Astrocyte (in vitro differentiated cells and primary cell): ENCODE measurements around the gene XXYLT1. TPM values are rescaled to one million over a fixed set of nuclear protein-coding genes. Genes with fewer than 3 reads are reported as not detected.

Experiments
- DNase-seq: peaks from one replicate; pipeline ENCODE4 v3.0.0-alpha.2; 2010; ENCODE audit warnings: low read depth
- FAIRE-seq: peaks from 2 replicates; lab custom pipeline; 2011; peaks lifted over from hg19 to GRCh38; lab: Jason Lieb, UNC
- H2AFZ ChIP-seq: 2 replicates; pipeline ENCODE4 v1.6.0; 2012; ENCODE audit warnings: low read depth, low read length, inconsistent platforms
- H3K27ac ChIP-seq: 2 replicates; pipeline ENCODE4 v1.5.1; 2011; ENCODE audit warnings: low read depth, low read length, inconsistent platforms
- H3K27me3 ChIP-seq: 2 replicates; pipeline ENCODE4 v1.6.0; 2011; ENCODE audit warnings: low read length, inconsistent platforms; ENCODE audit not compliant: insufficient read depth
- H3K36me3 ChIP-seq: 2 replicates; pipeline ENCODE4 v1.5.1; 2011; ENCODE audit warnings: low read length, inconsistent platforms; ENCODE audit not compliant: insufficient read depth
- H3K4me1 ChIP-seq: 2 replicates; pipeline ENCODE4 v1.5.1; 2011; ENCODE audit warnings: low read length, inconsistent platforms; ENCODE audit not compliant: insufficient read depth
- H3K4me2 ChIP-seq: 2 replicates; pipeline ENCODE4 v1.6.0; 2012; ENCODE audit warnings: low read length, inconsistent platforms
- H3K4me3 ChIP-seq: 2 replicates; pipeline ENCODE4 v1.5.1; 2011; ENCODE audit warnings: low read depth, mild to moderate bottlenecking, low read length, inconsistent platforms; ENCODE audit not compliant: insufficient read depth
- H3K79me2 ChIP-seq: 2 replicates; pipeline ENCODE4 v1.6.0; 2012; ENCODE audit warnings: mild to moderate bottlenecking, low read length, inconsistent platforms; ENCODE audit not compliant: insufficient read depth
- H3K9ac ChIP-seq: 2 replicates; pipeline ENCODE4 v1.6.0; 2012; ENCODE audit warnings: mild to moderate bottlenecking, low read length, inconsistent platforms
- H3K9me3 ChIP-seq: 2 replicates; pipeline ENCODE4 v1.5.1; 2012; ENCODE audit warnings: low read depth, mild to moderate bottlenecking, low read length, inconsistent platforms; ENCODE audit not compliant: insufficient read depth
- H4K20me1 ChIP-seq: 2 replicates; pipeline ENCODE4 v1.6.0; 2012; ENCODE audit warnings: low read length, inconsistent platforms; ENCODE audit not compliant: insufficient read depth
- H3K27ac Mint-ChIP-seq: one replicate; pipeline ENCODE4 v1.8.0; 2021; ENCODE audit warnings: mild to moderate bottlenecking, mixed read lengths; ENCODE audit not compliant: unreplicated experiment
- H3K27me3 Mint-ChIP-seq: one replicate; pipeline ENCODE4 v1.8.0; 2021; ENCODE audit warnings: low read depth, mixed read lengths; ENCODE audit not compliant: unreplicated experiment
- H3K36me3 Mint-ChIP-seq: one replicate; pipeline ENCODE4 v1.8.0; 2021; ENCODE audit warnings: low read depth, mixed read lengths; ENCODE audit not compliant: unreplicated experiment
- H3K4me1 Mint-ChIP-seq: one replicate; pipeline ENCODE4 v1.8.0; 2021; ENCODE audit warnings: low read depth, mixed read lengths; ENCODE audit not compliant: unreplicated experiment
- H3K4me3 Mint-ChIP-seq: one replicate; pipeline ENCODE4 v1.8.0; 2021; ENCODE audit warnings: mild to moderate bottlenecking, moderate library complexity, mixed read lengths; ENCODE audit not compliant: unreplicated experiment
- H3K9me3 Mint-ChIP-seq: one replicate; pipeline ENCODE4 v1.8.0; 2021; ENCODE audit warnings: mild to moderate bottlenecking, mixed read lengths; ENCODE audit not compliant: unreplicated experiment
- CTCF ChIP-seq: IDR thresholded peaks from 2 replicates; pipeline ENCODE4 v1.5.1; 2011; ENCODE audit warnings: low read depth, mild to moderate bottlenecking, inconsistent platforms, low read length, moderate library complexity; ENCODE audit not compliant: insufficient read depth
- EZH2 ChIP-seq: IDR thresholded peaks from 2 replicates; pipeline ENCODE4 v1.6.1; 2012; ENCODE audit warnings: mild to moderate bottlenecking, low read length, inconsistent platforms; ENCODE audit not compliant: insufficient read depth
- total RNA-seq: library from RNA; stranded (reverse); gene quantifications from 2 replicates; pipeline ENCODE4 v1.2.1, GENCODE V29; 2021

Gene XXYLT1
- total RNA-seq, 1 donor from 2014 or later, result 26.2 TPM

GRCh38 chr3:195160908-195161434 lies 110.0 kb downstream of the XXYLT1 start:
- H3K27ac ChIP-seq, result no peak overlapping the region
- no peaks in the 10 kb centered on the region for H3K36me3 ChIP-seq
- H2AFZ ChIP-seq, result no peak overlapping the region
- H3K4me3 ChIP-seq, result no peak overlapping the region
- Mint-ChIP-seq H3K36me3 (no peaks in the 10 kb centered on the region), H3K4me3 (no peak overlapping the region), H3K27me3 (no peaks in the 10 kb centered on the region), H3K4me1 (peaks cover 17% of the 10 kb centered on the region), H3K27ac (no peak overlapping the region), H3K9me3 (no peaks in the 10 kb centered on the region)
- no peaks in the 10 kb centered on the region for H4K20me1 ChIP-seq
- H3K27me3 ChIP-seq, result no peaks in the 10 kb centered on the region
- peaks cover 3% of the 10 kb centered on the region for H3K79me2 ChIP-seq
- FAIRE-seq (no peak), DNase-seq (no peak)
- H3K4me2 ChIP-seq, result no peak overlapping the region
- peaks cover 16% of the 10 kb centered on the region for H3K4me1 ChIP-seq
- H3K9ac ChIP-seq, result no peak overlapping the region
- no peak for TF ChIP-seq EZH2
- TF ChIP-seq CTCF, result no peak
- H3K9me3 ChIP-seq, result no peaks in the 10 kb centered on the region

GRCh38 chr3:195160257-195160898 lies 110.6 kb downstream of the XXYLT1 start:
- TF ChIP-seq CTCF (no peak), EZH2 (no peak)
- no peaks in the 10 kb centered on the region for H3K36me3 ChIP-seq
- H3K9ac ChIP-seq, result peak overlapping the region; percentile 8
- peaks cover 22% of the 10 kb centered on the region for H3K4me1 ChIP-seq
- H3K27ac Mint-ChIP-seq, result peak overlapping the region; percentile 58
- no peaks in the 10 kb centered on the region for H3K27me3 Mint-ChIP-seq
- peak overlapping the region; percentile 44 for H3K4me2 ChIP-seq
- no peak overlapping the region for H3K4me3 ChIP-seq
- no peaks in the 10 kb centered on the region for H3K36me3 Mint-ChIP-seq
- no peak for DNase-seq
- peaks cover 21% of the 10 kb centered on the region for H3K4me1 Mint-ChIP-seq
- FAIRE-seq, result no peak
- no peak overlapping the region for H3K4me3 Mint-ChIP-seq
- H3K27me3 ChIP-seq, result no peaks in the 10 kb centered on the region
- H2AFZ ChIP-seq, result no peak overlapping the region
- no peaks in the 10 kb centered on the region for H3K9me3 Mint-ChIP-seq
- H3K27ac ChIP-seq, result peak overlapping the region; percentile 0
- peaks cover 3% of the 10 kb centered on the region for H3K79me2 ChIP-seq
- H3K9me3 ChIP-seq, result no peaks in the 10 kb centered on the region
- H4K20me1 ChIP-seq, result no peaks in the 10 kb centered on the region

- Histone ChIP-seq H3K4me3 (no peak overlapping the region), H3K36me3 (no peaks in the 10 kb centered on the region), H3K4me1 (peaks cover 28% of the 10 kb centered on the region), H3K9me3 (no peaks in the 10 kb centered on the region), H3K4me2 (peak overlapping the region; percentile 44), H4K20me1 (no peaks in the 10 kb centered on the region), H3K9ac (no peak overlapping the region), H2AFZ (no peak overlapping the region), H3K79me2 (peaks cover 3% of the 10 kb centered on the region), H3K27me3 (no peaks in the 10 kb centered on the region), H3K27ac (no peak overlapping the region)
- H3K4me1 Mint-ChIP-seq, result peaks cover 27% of the 10 kb centered on the region
- no peaks in the 10 kb centered on the region for H3K9me3 Mint-ChIP-seq
- no peak overlapping the region for H3K4me3 Mint-ChIP-seq
- TF ChIP-seq EZH2 (no peak), CTCF (no peak)
- peak overlapping the region; percentile 58 for H3K27ac Mint-ChIP-seq
- no peaks in the 10 kb centered on the region for H3K36me3 Mint-ChIP-seq
- no peak for FAIRE-seq
- DNase-seq, result no peak
- H3K27me3 Mint-ChIP-seq, result no peaks in the 10 kb centered on the region
Measured at GRCh38 chr3:195159814-195160165, 111.2 kb downstream of the XXYLT1 start.
